GM12865 (cell line): ENCODE results near the gene BRSK2.

Experiments used
- DNase-seq: peaks from one replicate; pipeline ENCODE4 v3.0.0; 2010; ENCODE audit warnings: low read depth
- H3K4me3 ChIP-seq: 2 replicates; pipeline ENCODE4 v1.5.1; 2011; ENCODE audit warnings: mild to moderate bottlenecking, low read depth, low read length, control low read depth
- TF ChIP-seq, protein P1 (sequence below): IDR thresholded peaks from 2 replicates; pipeline ENCODE4 v1.5.1; 2011; ENCODE audit warnings: low read length, control low read depth, low read depth, inconsistent platforms; ENCODE audit not compliant: insufficient read depth; ENCODE audit errors: missing control alignments

BRSK2 gene

GRCh38 chr11:1402355-1403077, 12.8 kb downstream of the BRSK2 start:
- no peak overlapping the region for H3K4me3 ChIP-seq
- TF ChIP-seq, protein P1, sequence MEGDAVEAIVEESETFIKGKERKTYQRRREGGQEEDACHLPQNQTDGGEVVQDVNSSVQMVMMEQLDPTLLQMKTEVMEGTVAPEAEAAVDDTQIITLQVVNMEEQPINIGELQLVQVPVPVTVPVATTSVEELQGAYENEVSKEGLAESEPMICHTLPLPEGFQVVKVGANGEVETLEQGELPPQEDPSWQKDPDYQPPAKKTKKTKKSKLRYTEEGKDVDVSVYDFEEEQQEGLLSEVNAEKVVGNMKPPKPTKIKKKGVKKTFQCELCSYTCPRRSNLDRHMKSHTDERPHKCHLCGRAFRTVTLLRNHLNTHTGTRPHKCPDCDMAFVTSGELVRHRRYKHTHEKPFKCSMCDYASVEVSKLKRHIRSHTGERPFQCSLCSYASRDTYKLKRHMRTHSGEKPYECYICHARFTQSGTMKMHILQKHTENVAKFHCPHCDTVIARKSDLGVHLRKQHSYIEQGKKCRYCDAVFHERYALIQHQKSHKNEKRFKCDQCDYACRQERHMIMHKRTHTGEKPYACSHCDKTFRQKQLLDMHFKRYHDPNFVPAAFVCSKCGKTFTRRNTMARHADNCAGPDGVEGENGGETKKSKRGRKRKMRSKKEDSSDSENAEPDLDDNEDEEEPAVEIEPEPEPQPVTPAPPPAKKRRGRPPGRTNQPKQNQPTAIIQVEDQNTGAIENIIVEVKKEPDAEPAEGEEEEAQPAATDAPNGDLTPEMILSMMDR: no peak
- no peak for DNase-seq

DNA sequence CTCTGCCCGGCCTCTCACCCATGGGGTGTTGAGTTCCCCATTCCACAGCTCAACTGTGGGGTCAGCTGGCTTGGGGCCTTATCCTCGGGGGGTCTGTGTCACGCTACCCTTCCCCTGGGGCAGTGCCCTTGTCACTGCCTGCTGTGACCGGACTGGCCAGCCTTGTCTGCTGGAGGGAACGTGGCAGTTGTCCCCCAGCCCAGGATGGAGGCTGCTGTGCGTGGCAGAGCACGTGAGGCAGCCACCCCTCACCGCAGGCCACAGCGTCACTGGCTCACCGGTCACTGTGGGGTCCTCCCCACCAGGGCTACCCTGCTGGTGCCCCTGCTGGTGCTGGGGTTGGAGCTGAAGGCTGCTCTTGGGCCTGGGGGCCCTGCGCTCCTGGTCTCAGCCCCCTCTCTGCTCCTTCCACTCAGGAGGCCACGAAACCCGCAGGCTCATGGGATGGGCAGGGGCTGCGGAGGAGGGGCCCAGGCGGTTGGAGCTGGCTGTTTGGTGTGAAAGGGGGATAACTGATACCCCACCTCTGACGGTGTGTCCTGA, 13.4 kb downstream of the BRSK2 start:
- TF ChIP-seq, protein P1: no peak
- no peak for DNase-seq
- H3K4me3 ChIP-seq: no peak overlapping the region

- H3K4me3 ChIP-seq: no peak overlapping the region
- no peak for DNase-seq
- TF ChIP-seq, protein P1: no peak
Measured at GRCh38 chr11:1403721-1404460, 14.2 kb downstream of the BRSK2 start.

- TF ChIP-seq, protein P1: no peak
- no peak overlapping the region for H3K4me3 ChIP-seq
- DNase-seq: no peak
Measured at GRCh38 chr11:1404461-1405185, 14.9 kb downstream of the BRSK2 start.

DNA sequence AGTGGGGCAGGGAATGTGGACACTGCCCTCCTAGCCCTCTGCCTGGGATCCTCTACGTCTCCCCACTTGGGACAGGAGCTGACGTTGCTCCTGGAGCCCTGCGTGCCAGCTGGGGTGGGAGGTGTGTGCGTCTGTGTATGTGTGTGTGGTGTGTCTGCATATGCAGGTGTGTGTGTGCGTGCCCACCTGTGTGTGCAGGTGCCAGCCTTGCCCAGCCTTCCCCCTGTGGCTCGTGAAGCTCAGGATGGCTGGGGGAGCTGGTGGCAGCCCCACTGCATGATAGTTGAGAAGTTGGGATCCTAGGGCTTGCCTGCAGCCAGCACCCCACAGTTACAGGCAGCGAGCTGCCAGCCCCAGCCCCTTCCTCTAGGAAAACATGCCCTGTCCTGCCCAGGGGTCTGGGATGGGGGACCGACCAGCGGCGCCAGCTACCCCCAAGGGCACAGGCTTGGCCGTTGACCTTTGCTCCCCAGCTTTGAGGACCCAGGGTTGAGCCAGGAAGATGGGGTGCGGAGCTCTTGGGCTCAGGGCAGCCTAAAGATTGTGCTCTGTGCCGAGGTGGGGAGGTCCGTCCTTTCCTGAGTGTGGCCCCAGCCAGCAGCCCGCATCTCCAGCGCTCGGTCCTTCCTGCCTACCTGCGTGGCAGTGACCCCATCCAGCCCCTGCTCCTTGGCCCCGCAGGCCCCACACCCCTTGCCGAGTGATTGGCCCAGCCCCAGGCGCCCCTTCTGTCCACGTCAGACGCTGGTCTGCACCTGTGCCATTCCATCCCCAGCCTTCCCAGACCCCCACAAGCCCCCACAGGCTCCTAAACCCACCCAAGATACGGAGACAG, 15.7 kb downstream of the BRSK2 start:
- TF ChIP-seq, protein P1: no peak
- DNase-seq: no peak
- no peak overlapping the region for H3K4me3 ChIP-seq
